ENCODE measurements around the gene GP9. TPM values are rescaled to one million over a fixed set of nuclear protein-coding genes. Genes with fewer than 3 reads are reported as not detected.
A peak's percentile ranks its signal among the peaks of the same experiment; 100 is the strongest.

GP9 gene
- total and polyA plus RNA-seq, 4 donors = 0.16 to 12.0 TPM; not detected in 2

DNA sequence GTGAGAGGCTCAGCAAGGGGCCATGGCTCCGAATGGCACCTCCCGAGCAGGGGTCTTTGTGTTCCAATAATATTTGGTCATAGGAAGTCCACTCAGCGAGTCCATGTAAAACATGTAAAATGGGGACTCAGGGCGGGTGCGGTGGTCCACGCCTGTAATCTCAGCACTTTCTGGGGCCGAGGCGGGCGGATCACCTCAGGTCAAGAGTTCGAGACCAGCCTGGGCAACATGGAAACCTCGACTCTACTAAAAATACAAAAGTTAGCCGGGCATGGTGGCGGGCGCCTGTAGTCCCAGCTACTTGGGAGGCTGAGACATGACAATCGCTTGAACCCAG, 33.1 kb upstream of the GP9 start:
- TF ChIP-seq NR2F2 (IDR thresholded peaks at IDR 0.05) = no peak
- TF ChIP-seq, protein P1, sequence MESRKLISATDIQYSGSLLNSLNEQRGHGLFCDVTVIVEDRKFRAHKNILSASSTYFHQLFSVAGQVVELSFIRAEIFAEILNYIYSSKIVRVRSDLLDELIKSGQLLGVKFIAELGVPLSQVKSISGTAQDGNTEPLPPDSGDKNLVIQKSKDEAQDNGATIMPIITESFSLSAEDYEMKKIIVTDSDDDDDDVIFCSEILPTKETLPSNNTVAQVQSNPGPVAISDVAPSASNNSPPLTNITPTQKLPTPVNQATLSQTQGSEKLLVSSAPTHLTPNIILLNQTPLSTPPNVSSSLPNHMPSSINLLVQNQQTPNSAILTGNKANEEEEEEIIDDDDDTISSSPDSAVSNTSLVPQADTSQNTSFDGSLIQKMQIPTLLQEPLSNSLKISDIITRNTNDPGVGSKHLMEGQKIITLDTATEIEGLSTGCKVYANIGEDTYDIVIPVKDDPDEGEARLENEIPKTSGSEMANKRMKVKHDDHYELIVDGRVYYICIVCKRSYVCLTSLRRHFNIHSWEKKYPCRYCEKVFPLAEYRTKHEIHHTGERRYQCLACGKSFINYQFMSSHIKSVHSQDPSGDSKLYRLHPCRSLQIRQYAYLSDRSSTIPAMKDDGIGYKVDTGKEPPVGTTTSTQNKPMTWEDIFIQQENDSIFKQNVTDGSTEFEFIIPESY (IDR thresholded peaks at IDR 0.05) = no peak
- TF ChIP-seq GABPA (IDR thresholded peaks at IDR 0.05 in 1 of 2, conservative IDR thresholded peaks at IDR 0.05 in 1 of 2) = no peak
- no peak for TF ChIP-seq RXRA (IDR thresholded peaks at IDR 0.05)
- no peak for TF ChIP-seq RAD21 (IDR thresholded peaks at IDR 0.05)
- TF ChIP-seq, protein P2, sequence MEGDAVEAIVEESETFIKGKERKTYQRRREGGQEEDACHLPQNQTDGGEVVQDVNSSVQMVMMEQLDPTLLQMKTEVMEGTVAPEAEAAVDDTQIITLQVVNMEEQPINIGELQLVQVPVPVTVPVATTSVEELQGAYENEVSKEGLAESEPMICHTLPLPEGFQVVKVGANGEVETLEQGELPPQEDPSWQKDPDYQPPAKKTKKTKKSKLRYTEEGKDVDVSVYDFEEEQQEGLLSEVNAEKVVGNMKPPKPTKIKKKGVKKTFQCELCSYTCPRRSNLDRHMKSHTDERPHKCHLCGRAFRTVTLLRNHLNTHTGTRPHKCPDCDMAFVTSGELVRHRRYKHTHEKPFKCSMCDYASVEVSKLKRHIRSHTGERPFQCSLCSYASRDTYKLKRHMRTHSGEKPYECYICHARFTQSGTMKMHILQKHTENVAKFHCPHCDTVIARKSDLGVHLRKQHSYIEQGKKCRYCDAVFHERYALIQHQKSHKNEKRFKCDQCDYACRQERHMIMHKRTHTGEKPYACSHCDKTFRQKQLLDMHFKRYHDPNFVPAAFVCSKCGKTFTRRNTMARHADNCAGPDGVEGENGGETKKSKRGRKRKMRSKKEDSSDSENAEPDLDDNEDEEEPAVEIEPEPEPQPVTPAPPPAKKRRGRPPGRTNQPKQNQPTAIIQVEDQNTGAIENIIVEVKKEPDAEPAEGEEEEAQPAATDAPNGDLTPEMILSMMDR (IDR thresholded peaks at IDR 0.05; ENCODE audit: low read depth, low read length, missing input control) = no peak
- TF ChIP-seq, protein P3, sequence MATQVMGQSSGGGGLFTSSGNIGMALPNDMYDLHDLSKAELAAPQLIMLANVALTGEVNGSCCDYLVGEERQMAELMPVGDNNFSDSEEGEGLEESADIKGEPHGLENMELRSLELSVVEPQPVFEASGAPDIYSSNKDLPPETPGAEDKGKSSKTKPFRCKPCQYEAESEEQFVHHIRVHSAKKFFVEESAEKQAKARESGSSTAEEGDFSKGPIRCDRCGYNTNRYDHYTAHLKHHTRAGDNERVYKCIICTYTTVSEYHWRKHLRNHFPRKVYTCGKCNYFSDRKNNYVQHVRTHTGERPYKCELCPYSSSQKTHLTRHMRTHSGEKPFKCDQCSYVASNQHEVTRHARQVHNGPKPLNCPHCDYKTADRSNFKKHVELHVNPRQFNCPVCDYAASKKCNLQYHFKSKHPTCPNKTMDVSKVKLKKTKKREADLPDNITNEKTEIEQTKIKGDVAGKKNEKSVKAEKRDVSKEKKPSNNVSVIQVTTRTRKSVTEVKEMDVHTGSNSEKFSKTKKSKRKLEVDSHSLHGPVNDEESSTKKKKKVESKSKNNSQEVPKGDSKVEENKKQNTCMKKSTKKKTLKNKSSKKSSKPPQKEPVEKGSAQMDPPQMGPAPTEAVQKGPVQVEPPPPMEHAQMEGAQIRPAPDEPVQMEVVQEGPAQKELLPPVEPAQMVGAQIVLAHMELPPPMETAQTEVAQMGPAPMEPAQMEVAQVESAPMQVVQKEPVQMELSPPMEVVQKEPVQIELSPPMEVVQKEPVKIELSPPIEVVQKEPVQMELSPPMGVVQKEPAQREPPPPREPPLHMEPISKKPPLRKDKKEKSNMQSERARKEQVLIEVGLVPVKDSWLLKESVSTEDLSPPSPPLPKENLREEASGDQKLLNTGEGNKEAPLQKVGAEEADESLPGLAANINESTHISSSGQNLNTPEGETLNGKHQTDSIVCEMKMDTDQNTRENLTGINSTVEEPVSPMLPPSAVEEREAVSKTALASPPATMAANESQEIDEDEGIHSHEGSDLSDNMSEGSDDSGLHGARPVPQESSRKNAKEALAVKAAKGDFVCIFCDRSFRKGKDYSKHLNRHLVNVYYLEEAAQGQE (IDR thresholded peaks at IDR 0.05) = no peak
- TF ChIP-seq FOXA2 (IDR thresholded peaks at IDR 0.05) = no peak
- no peak for TF ChIP-seq FOXA1 (IDR thresholded peaks at IDR 0.05)
- no peak for TF ChIP-seq JUND (IDR thresholded peaks at IDR 0.05)
- Histone ChIP-seq H3K36me3 (ENCODE audit: control insufficient read depth in 4 of 4, insufficient read depth in 3 of 4, low read depth in 1 of 4, low read length in 3 of 4) (no peaks in the 10 kb centered on the region), H3K4me3 (ENCODE audit: low read depth in 1 of 3, low read length in 3 of 3) (peak overlapping the region in 2 of 3 donors; percentile 24 to 51), H3K27me3 (ENCODE audit: control insufficient read depth in 4 of 4, insufficient read depth in 4 of 4, low read length in 3 of 4) (no peaks in the 10 kb centered on the region), H3K9ac (ENCODE audit: low read depth in 1 of 2, low read length in 2 of 2) (no peak overlapping the region), H3K9me3 (ENCODE audit: control insufficient read depth in 4 of 4, low read length in 3 of 4) (peaks cover 0 to 6% (median 0%) of the 10 kb centered on the region in 4 donors), H3K4me1 (ENCODE audit: control insufficient read depth in 4 of 4, insufficient read depth in 4 of 4, low read length in 3 of 4) (peaks cover 0 to 8% (median 2%) of the 10 kb centered on the region in 4 donors), H3K27ac (ENCODE audit: low read depth in 1 of 2, low read length in 2 of 2) (peak overlapping the region in 1 of 2 donors; percentile 25)
- no peak for DNase-seq (ENCODE audit: low spot score)
- 82% methylated on average over 15 of the region's 15 CpGs for WGBS

DNA sequence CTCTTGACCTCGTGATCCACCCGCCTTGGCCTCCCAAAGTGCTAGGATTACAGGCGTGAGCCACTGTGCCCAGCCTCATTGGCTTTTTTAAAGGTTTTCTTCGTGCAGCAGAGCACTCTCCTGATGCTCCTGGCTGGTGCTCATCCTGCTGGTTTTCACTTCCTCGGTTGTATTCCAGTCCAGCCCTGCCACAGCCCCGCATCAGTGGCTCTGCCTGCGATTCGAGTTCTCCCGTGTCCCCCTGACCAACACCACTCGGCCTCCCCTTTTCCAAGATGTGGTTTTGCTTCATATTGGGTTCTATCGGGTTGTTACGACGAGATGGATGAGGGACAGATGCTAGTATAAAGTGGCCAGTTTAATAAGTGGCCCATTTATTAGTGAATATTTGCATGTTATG, 31.7 kb upstream of the GP9 start:
- Histone ChIP-seq H3K27me3 (ENCODE audit: control insufficient read depth in 4 of 4, insufficient read depth in 4 of 4, low read length in 3 of 4) (no peaks in the 10 kb centered on the region), H3K4me1 (ENCODE audit: control insufficient read depth in 4 of 4, insufficient read depth in 4 of 4, low read length in 3 of 4) (peaks cover 0 to 8% (median 2%) of the 10 kb centered on the region in 4 donors), H3K9me3 (ENCODE audit: control insufficient read depth in 4 of 4, low read length in 3 of 4) (peaks cover 0 to 6% (median 0%) of the 10 kb centered on the region in 4 donors), H3K27ac (ENCODE audit: low read depth in 1 of 2, low read length in 2 of 2) (no peak overlapping the region), H3K9ac (ENCODE audit: low read depth in 1 of 2, low read length in 2 of 2) (no peak overlapping the region), H3K36me3 (ENCODE audit: control insufficient read depth in 4 of 4, insufficient read depth in 3 of 4, low read depth in 1 of 4, low read length in 3 of 4) (no peaks in the 10 kb centered on the region), H3K4me3 (ENCODE audit: low read depth in 1 of 3, low read length in 3 of 3) (no peak overlapping the region)
- TF ChIP-seq, protein P1 (IDR thresholded peaks at IDR 0.05) = no peak
- 92% methylated on average over 13 of the region's 13 CpGs for WGBS
- no peak for DNase-seq (ENCODE audit: low spot score)

Measured in liver (tissue), 9 donors.